ENCODE measurements around the gene LRRFIP1.

GRCh38 chr2:237583385-237584295 is 43.7 kb upstream of the LRRFIP1 start:
- no peak for TF ChIP-seq GATA2 (CRISPR knock-in tag; IDR thresholded peaks at IDR 0.05)
- no peak for TF ChIP-seq RFX5 (IDR thresholded peaks at IDR 0.05; ENCODE audit: low read length)
- TF ChIP-seq YY1 (IDR thresholded peaks at IDR 0.05; ENCODE audit: low read depth) = no peak
- TF ChIP-seq TEAD4 (IDR thresholded peaks at IDR 0.05; ENCODE audit: borderline replicate concordance, insufficient read depth) = no peak
- TF ChIP-seq CTCF (IDR thresholded peaks at IDR 0.05) = no peak
- no peak for TF ChIP-seq CHD2 (IDR thresholded peaks at IDR 0.05; ENCODE audit: low read length, partially characterized antibody)
- TF ChIP-seq EP300 (IDR thresholded peaks at IDR 0.05; ENCODE audit: borderline replicate concordance in 1 of 2, low read depth in 1 of 2, low read length in 1 of 2) = no peak
- TF ChIP-seq SIN3A (IDR thresholded peaks at IDR 0.05; ENCODE audit: borderline replicate concordance, low read depth, low read length) = no peak
- no peak for TF ChIP-seq USF2 (IDR thresholded peaks at IDR 0.05; ENCODE audit: borderline replicate concordance, low read depth, low read length)

Measured in SK-N-SH (cell line).